ENCODE measurements around the gene CCDC33. TPM values are rescaled to one million over a fixed set of nuclear protein-coding genes. Genes with fewer than 3 reads are reported as not detected.
A peak's percentile ranks its signal among the peaks of the same experiment; 100 is the strongest.

The CCDC33 gene
- total and polyA plus RNA-seq, 10 of the 15 experiments (the other 5 are each of a cell fraction or from before 2014, with no cell fraction given) = 0.57 to 5.8 (median 4.3) TPM

DNA sequence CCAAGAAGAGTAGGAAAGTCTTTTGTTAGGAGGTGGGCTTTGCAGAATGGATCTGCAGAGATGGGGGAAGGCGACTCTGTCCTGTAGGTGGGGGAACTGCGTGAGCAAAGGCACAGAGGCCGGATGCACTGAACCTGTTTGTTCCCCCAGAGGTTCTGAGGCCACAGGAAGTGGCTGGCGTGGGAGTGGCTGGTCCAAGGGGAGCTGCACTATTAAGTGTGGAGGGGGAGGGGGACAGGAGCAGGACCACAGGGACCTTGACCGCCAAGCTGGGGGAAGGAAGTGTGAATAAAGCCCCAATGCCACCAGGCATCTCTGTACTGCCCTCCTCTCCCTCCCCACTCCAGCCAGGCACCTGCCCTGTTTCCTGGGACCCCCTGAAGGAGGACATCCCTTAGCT lies 79.5 kb downstream of the CCDC33 start:
- RAD21 ChIA-PET (ENCODE audit: unreplicated experiment) = interaction anchor here (0.8 kb wide), 1 partner anchor 321 kb away, joined by 4 read pairs; the partner anchor contains the start of gene PML
- TF ChIP-seq RCOR1 (conservative IDR thresholded peaks at IDR 0.05; ENCODE audit: low read depth, low read length) (no peak), BCL11A (IDR thresholded peaks at IDR 0.05; ENCODE audit: low read depth, low read length) (no peak), EGR1 (IDR thresholded peaks at IDR 0.05; ENCODE audit: borderline replicate concordance in 1 of 2, low read depth in 2 of 2, low read length in 2 of 2) (peak in 1 of 2 experiments; percentile 79; a peak in 2 of 3 replicates), CHD2 (IDR thresholded peaks at IDR 0.05; ENCODE audit: borderline replicate concordance, low read depth, low read length) (peak; percentile 53; the same call in 1 of the 2 replicates), SUPT20H (IDR thresholded peaks at IDR 0.05; ENCODE audit: borderline replicate concordance, control insufficient read depth, low read depth, low read length) (no peak), NR2F1 (conservative IDR thresholded peaks at IDR 0.05) (peak; percentile 65), MYB (IDR thresholded peaks at IDR 0.05; ENCODE audit: borderline replicate concordance, low read depth, low read length) (no peak), ASH2L (IDR thresholded peaks at IDR 0.05; ENCODE audit: borderline replicate concordance, low read depth) (no peak), SP1 (IDR thresholded peaks at IDR 0.05; ENCODE audit: low read depth, low read length) (peak; percentile 74), CBX3 (IDR thresholded peaks at IDR 0.05; ENCODE audit: borderline replicate concordance, low read depth) (no peak), PAX8 (IDR thresholded peaks at IDR 0.05) (no peak), TARDBP (IDR thresholded peaks at IDR 0.05; ENCODE audit: borderline replicate concordance) (no peak), NBN (IDR thresholded peaks at IDR 0.05) (0 out of 2 replicates have a peak, but pooled peaks have one; percentile 39), ETV6 (conservative IDR thresholded peaks at IDR 0.05 in 1 of 2, IDR thresholded peaks at IDR 0.05 in 1 of 2; ENCODE audit: borderline replicate concordance in 1 of 2, low read depth in 1 of 2) (no peak), CHD4 (IDR thresholded peaks at IDR 0.05) (no peak), POLR2A (IDR thresholded peaks at IDR 0.05; ENCODE audit: low read depth, low read length) (0 out of 2 replicates have a peak, but pooled peaks have one; percentile 32), SREBF1 (IDR thresholded peaks at IDR 0.05; ENCODE audit: low read length) (no peak), MEF2A (IDR thresholded peaks at IDR 0.05; ENCODE audit: insufficient read depth, low read depth, low read length) (no peak), SMAD1 (IDR thresholded peaks at IDR 0.05; ENCODE audit: low read depth, partially characterized antibody) (no peak)
- TF ChIP-seq, protein P1, sequence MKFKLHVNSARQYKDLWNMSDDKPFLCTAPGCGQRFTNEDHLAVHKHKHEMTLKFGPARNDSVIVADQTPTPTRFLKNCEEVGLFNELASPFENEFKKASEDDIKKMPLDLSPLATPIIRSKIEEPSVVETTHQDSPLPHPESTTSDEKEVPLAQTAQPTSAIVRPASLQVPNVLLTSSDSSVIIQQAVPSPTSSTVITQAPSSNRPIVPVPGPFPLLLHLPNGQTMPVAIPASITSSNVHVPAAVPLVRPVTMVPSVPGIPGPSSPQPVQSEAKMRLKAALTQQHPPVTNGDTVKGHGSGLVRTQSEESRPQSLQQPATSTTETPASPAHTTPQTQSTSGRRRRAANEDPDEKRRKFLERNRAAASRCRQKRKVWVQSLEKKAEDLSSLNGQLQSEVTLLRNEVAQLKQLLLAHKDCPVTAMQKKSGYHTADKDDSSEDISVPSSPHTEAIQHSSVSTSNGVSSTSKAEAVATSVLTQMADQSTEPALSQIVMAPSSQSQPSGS (IDR thresholded peaks at IDR 0.05; ENCODE audit: low read length) = no peak
- TF ChIP-seq, protein P2, sequence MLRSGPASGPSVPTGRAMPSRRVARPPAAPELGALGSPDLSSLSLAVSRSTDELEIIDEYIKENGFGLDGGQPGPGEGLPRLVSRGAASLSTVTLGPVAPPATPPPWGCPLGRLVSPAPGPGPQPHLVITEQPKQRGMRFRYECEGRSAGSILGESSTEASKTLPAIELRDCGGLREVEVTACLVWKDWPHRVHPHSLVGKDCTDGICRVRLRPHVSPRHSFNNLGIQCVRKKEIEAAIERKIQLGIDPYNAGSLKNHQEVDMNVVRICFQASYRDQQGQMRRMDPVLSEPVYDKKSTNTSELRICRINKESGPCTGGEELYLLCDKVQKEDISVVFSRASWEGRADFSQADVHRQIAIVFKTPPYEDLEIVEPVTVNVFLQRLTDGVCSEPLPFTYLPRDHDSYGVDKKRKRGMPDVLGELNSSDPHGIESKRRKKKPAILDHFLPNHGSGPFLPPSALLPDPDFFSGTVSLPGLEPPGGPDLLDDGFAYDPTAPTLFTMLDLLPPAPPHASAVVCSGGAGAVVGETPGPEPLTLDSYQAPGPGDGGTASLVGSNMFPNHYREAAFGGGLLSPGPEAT (IDR thresholded peaks at IDR 0.05; ENCODE audit: low read depth) = 0 out of 2 replicates have a peak, but pooled peaks have one; percentile 19

More for the DNA sequence above, 79.5 kb downstream of the CCDC33 start:
- ChIA-PET SMC1A (ENCODE audit: uncharacterized antibody, unreplicated experiment) (interaction anchor here (1.6 kb wide), 1 partner anchor 122 kb away, joined by 3 read pairs; no protein-coding TSS in a partner anchor), CTCF (interaction anchor here (1.3 to 2.2 kb wide), 3 partner anchors 12 to 343 kb away, joined by 3 to 5 read pairs (median 4); no protein-coding TSS in a partner anchor), POLR2A (no interaction called here)
- intact Hi-C loops (cut with micrococcal nuclease; ENCODE audit: unreplicated experiment) (no loop called here), in situ Hi-C loops (cut with MboI) (no loop called here)
- Histone ChIP-seq H3K4me3 (peak overlapping the region; percentile 51; the same call in 1 of the 2 replicates), H3K4me2 (ENCODE audit: control insufficient read depth, insufficient read depth) (peak overlapping the region; percentile 75), H3K27ac (ENCODE audit: control insufficient read depth, insufficient read depth) (peak overlapping the region; percentile 71), H3K27me3 (replicated peaks in 1 of 2; ENCODE audit: control insufficient read depth in 2 of 2, insufficient read depth in 2 of 2, low read length in 1 of 2) (no peaks in the 10 kb centered on the region), H3K36me3 (ENCODE audit: control insufficient read depth in 2 of 2, insufficient read depth in 2 of 2, low read length in 1 of 2) (no peaks in the 10 kb centered on the region), H3K9ac (ENCODE audit: control insufficient read depth, insufficient read depth, low read length) (no peak overlapping the region), H2AFZ (ENCODE audit: control insufficient read depth, low read depth, low read length) (peak overlapping the region; percentile 76), H3K79me2 (ENCODE audit: control insufficient read depth, insufficient read depth, low read length) (no peaks in the 10 kb centered on the region), H3K9me3 (replicated peaks; ENCODE audit: control insufficient read depth, insufficient read depth, low read length) (no peaks in the 10 kb centered on the region), H4K20me1 (ENCODE audit: control insufficient read depth, insufficient read depth) (no peaks in the 10 kb centered on the region), H3K4me1 (ENCODE audit: control insufficient read depth, insufficient read depth, low read length) (peaks cover 52% of the 10 kb centered on the region)
- no TSS peak for BruUV-seq (replicated peaks)
- no peak for FAIRE-seq
- peak; percentile 83 for ATAC-seq
- DNase-seq (ENCODE audit: low read depth, low spot score) = peak; percentile 58
- WGBS (ENCODE audit: insufficient coverage, insufficient replicate concordance, low lambda C conversion rate, missing lambda C conversion rate) = 2% methylated on average over 5 of the region's 5 CpGs

All from GM12878 (cell line).